ENCODE results near the gene AASDH. TPM values are rescaled to one million over a fixed set of nuclear protein-coding genes. Genes with fewer than 3 reads are reported as not detected.

AASDH gene
- total RNA-seq, 1 donor from 2014 or later, result 12.9 TPM

- FAIRE-seq (no peak), DNase-seq (ENCODE audit: low read depth) (no peak)
- no peak for TF ChIP-seq CTCF (IDR thresholded peaks at IDR 0.05; ENCODE audit: insufficient read depth, low read length, severe bottlenecking)
- no peak overlapping the region for H3K4me3 ChIP-seq (ENCODE audit: low read depth, low read length)
- no peaks in the 10 kb centered on the region for H3K27me3 ChIP-seq (ENCODE audit: control insufficient read depth, insufficient read depth, low read length)
- H3K36me3 ChIP-seq (ENCODE audit: control insufficient read depth, insufficient read depth, low read length), result no peaks in the 10 kb centered on the region
Observed at GRCh38 chr4:56315041-56315440, 72.2 kb downstream of the AASDH start.

- Histone ChIP-seq H3K36me3 (ENCODE audit: control insufficient read depth, insufficient read depth, low read length) (no peaks in the 10 kb centered on the region), H3K27me3 (ENCODE audit: control insufficient read depth, insufficient read depth, low read length) (no peaks in the 10 kb centered on the region), H3K4me3 (ENCODE audit: low read depth, low read length) (no peak overlapping the region)
- no peak for FAIRE-seq
- no peak for TF ChIP-seq CTCF (IDR thresholded peaks at IDR 0.05; ENCODE audit: insufficient read depth, low read length, severe bottlenecking)
- DNase-seq (ENCODE audit: low read depth), result no peak
Observed at GRCh38 chr4:56314207-56314915, 72.9 kb downstream of the AASDH start.

- Histone ChIP-seq H3K27me3 (ENCODE audit: control insufficient read depth, insufficient read depth, low read length) (no peaks in the 10 kb centered on the region), H3K4me3 (ENCODE audit: low read depth, low read length) (no peak overlapping the region), H3K36me3 (ENCODE audit: control insufficient read depth, insufficient read depth, low read length) (no peaks in the 10 kb centered on the region)
- TF ChIP-seq CTCF (IDR thresholded peaks at IDR 0.05; ENCODE audit: insufficient read depth, low read length, severe bottlenecking), result no peak
- FAIRE-seq (no peak), DNase-seq (ENCODE audit: low read depth) (no peak)
Observed at GRCh38 chr4:56313132-56313531, 74.2 kb downstream of the AASDH start.

GRCh38 chr4:56311299-56311975 is 75.9 kb downstream of the AASDH start:
- DNase-seq (ENCODE audit: low read depth) (no peak), FAIRE-seq (no peak)
- Histone ChIP-seq H3K36me3 (ENCODE audit: control insufficient read depth, insufficient read depth, low read length) (no peaks in the 10 kb centered on the region), H3K4me3 (ENCODE audit: low read depth, low read length) (no peak overlapping the region), H3K27me3 (ENCODE audit: control insufficient read depth, insufficient read depth, low read length) (no peaks in the 10 kb centered on the region)
- no peak for TF ChIP-seq CTCF (IDR thresholded peaks at IDR 0.05; ENCODE audit: insufficient read depth, low read length, severe bottlenecking)

- DNase-seq (ENCODE audit: low read depth) (no peak), FAIRE-seq (no peak)
- TF ChIP-seq CTCF (IDR thresholded peaks at IDR 0.05; ENCODE audit: insufficient read depth, low read length, severe bottlenecking), result no peak
- no peaks in the 10 kb centered on the region for H3K27me3 ChIP-seq (ENCODE audit: control insufficient read depth, insufficient read depth, low read length)
- no peak overlapping the region for H3K4me3 ChIP-seq (ENCODE audit: low read depth, low read length)
- no peaks in the 10 kb centered on the region for H3K36me3 ChIP-seq (ENCODE audit: control insufficient read depth, insufficient read depth, low read length)
Observed at GRCh38 chr4:56310401-56311125, 76.7 kb downstream of the AASDH start.

Data from bronchial epithelial cell (primary cell).